Liver (tissue), 9 donors: ENCODE results near the gene PAX8. TPM values are rescaled to one million over a fixed set of nuclear protein-coding genes. Genes with fewer than 3 reads are reported as not detected.
"Not testable (repeated sequence)": the region's sequence is repeated elsewhere in the genome, so short reads cannot be mapped to it uniquely, and the experiment has no call there.

Experiments used
- DNase-seq: peaks from one replicate; pipeline ENCODE4 v3.0.0-alpha.2; 2017; ENCODE audit warnings: low spot score
- H3K27ac ChIP-seq, 2 donors: one replicate each; pipeline ENCODE4 v1.7.0; 2013; ENCODE audit warnings: inconsistent platforms in 2 of 2, low read length in 2 of 2, control low read depth in 1 of 2, low read depth in 1 of 2, mild to moderate bottlenecking in 1 of 2
- H3K27me3 ChIP-seq, 4 donors: one replicate each; pipeline versions ENCODE4 v1.6.1 to v1.7.0; 2013; ENCODE audit warnings: low read length in 3 of 4, inconsistent platforms in 1 of 4, mild to moderate bottlenecking in 1 of 4, moderate library complexity in 1 of 4; ENCODE audit not compliant: control insufficient read depth in 4 of 4, insufficient read depth in 4 of 4
- H3K36me3 ChIP-seq, 4 donors: one replicate each; pipeline versions ENCODE4 v1.6.1 to v1.7.0; 2013; ENCODE audit warnings: low read length in 3 of 4, mild to moderate bottlenecking in 3 of 4, low read depth in 1 of 4, moderate library complexity in 1 of 4; ENCODE audit not compliant: control insufficient read depth in 4 of 4, insufficient read depth in 3 of 4
- H3K4me1 ChIP-seq, 4 donors: one replicate each; pipeline versions ENCODE4 v1.6.1 to v1.7.0; 2013; ENCODE audit warnings: low read length in 3 of 4, mild to moderate bottlenecking in 3 of 4, moderate library complexity in 1 of 4; ENCODE audit not compliant: control insufficient read depth in 4 of 4, insufficient read depth in 4 of 4
- H3K4me3 ChIP-seq, 3 donors: one replicate each; pipeline versions ENCODE4 v1.6.1 to v1.7.0; 2013; ENCODE audit warnings: low read length in 3 of 3, control low read depth in 1 of 3, low read depth in 1 of 3, mild to moderate bottlenecking in 1 of 3
- H3K9ac ChIP-seq, 2 donors: one replicate each; pipeline ENCODE4 v1.7.0; 2013; ENCODE audit warnings: low read length in 2 of 2, mild to moderate bottlenecking in 2 of 2, moderate library complexity in 2 of 2, control low read depth in 1 of 2, low read depth in 1 of 2
- H3K9me3 ChIP-seq, 4 donors: one replicate each; pipeline versions ENCODE4 v1.6.1 to v1.7.0; 2013; ENCODE audit warnings: low read length in 3 of 4; ENCODE audit not compliant: control insufficient read depth in 4 of 4
- FOXA1 ChIP-seq: IDR thresholded peaks from 2 replicates; pipeline ENCODE4 v1.6.1; 2016; ENCODE audit warnings: antibody characterized with exemption
- FOXA2 ChIP-seq: IDR thresholded peaks from 2 replicates; pipeline ENCODE4 v1.6.1; 2016; ENCODE audit warnings: antibody characterized with exemption
- GABPA ChIP-seq, 2 donors: IDR thresholded peaks in 1 of 2; conservative IDR thresholded peaks in 1 of 2; 2 replicates each; pipeline ENCODE4 v1.6.1; 2016; ENCODE audit warnings: antibody characterized with exemption in 2 of 2, mild to moderate bottlenecking in 1 of 2, moderate library complexity in 1 of 2
- JUND ChIP-seq, 2 donors: IDR thresholded peaks; 2 replicates each; pipeline ENCODE4 v1.6.1; 2016; ENCODE audit warnings: antibody characterized with exemption in 2 of 2
- NR2F2 ChIP-seq: IDR thresholded peaks from 2 replicates; pipeline ENCODE4 v1.6.1; 2016; ENCODE audit warnings: antibody characterized with exemption
- RAD21 ChIP-seq, 2 donors: IDR thresholded peaks; 2 replicates each; pipeline ENCODE4 v1.6.1; 2016; ENCODE audit warnings: antibody characterized with exemption in 2 of 2, mild to moderate bottlenecking in 2 of 2
- TAF1 ChIP-seq: conservative IDR thresholded peaks from 2 replicates; pipeline ENCODE4 v1.6.1; 2016; ENCODE audit warnings: antibody characterized with exemption, mild to moderate bottlenecking
- WGBS: extraction: QIAGEN DNeasy Blood & Tissue Kit; methylation state at CpG from one replicate; pipeline ENCODE4 v1.1.7; 2013; 5-methylcytosine and 5-hydroxymethylcytosine counted together
- polyA plus RNA-seq, 2 donors: library from polyadenylated mRNA; stranded (reverse) in 1 of 2; unstranded in 1 of 2; fragments of 200-250 nt in 1 of 2; fragments of >200 nt in 1 of 2; fragmentation: Nextera tagmentation in 1 of 2; extraction: Ambion mirVana in 1 of 2; gene quantifications; one replicate each; pipeline versions ENCODE4 v1.2.1 to v1.2.3, GENCODE V29; 2013 to 2015
- total RNA-seq, 2 donors: library from RNA; depleted of rRNA; stranded (reverse); fragments of >200 nt; gene quantifications; one replicate each; pipeline ENCODE4 v1.2.3, GENCODE V29; 2014
- TF ChIP-seq, protein P1 (sequence below): IDR thresholded peaks from 2 replicates; pipeline ENCODE4 v1.6.1; 2016; ENCODE audit warnings: antibody characterized with exemption
- TF ChIP-seq, protein P2 (sequence below): IDR thresholded peaks from 2 replicates; pipeline ENCODE4 v1.6.1; 2016; ENCODE audit warnings: antibody characterized with exemption, mild to moderate bottlenecking
- donor health status: healthy.
- donor health status: healthy.
- donor health status: healthy.
- donor health status: healthy.
- donor health status: healthy.

The PAX8 gene
- total and polyA plus RNA-seq, 4 donors: 0.09 to 0.85 (median 0.33) TPM

DNA sequence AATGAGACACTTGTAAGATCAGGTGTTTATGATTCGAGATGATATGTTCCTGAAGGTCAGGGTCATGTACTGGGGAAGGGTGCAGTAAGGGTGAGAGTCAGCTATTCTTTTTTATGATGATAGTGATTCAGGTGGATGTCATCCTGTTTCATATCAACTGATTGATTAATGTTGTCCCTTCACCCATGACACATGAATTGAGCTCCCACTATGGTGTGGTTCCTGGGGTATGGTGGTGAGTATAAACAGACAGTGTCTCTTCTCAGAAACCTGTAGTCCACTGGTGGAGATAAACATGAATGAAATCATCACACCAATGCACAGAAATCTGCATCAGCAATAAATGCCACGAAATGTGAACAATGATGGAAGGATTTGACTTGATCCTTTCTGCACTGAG lies 37.4 kb upstream of the PAX8 start:
- Histone ChIP-seq H3K4me1 (no peaks in the 10 kb centered on the region), H3K36me3 (no peaks in the 10 kb centered on the region), H3K9me3 (no peaks in the 10 kb centered on the region), H3K4me3 (no peak overlapping the region), H3K27me3 (no peaks in the 10 kb centered on the region), H3K27ac (no peak overlapping the region), H3K9ac (no peak overlapping the region)
- WGBS: 82% methylated on average over 2 of the region's 2 CpGs
- no peak for DNase-seq
- no peak for TF ChIP-seq GABPA (IDR thresholded peaks at IDR 0.05 in 1 of 2, conservative IDR thresholded peaks at IDR 0.05 in 1 of 2)
- TF ChIP-seq JUND (IDR thresholded peaks at IDR 0.05): no peak
- no peak for TF ChIP-seq RAD21 (IDR thresholded peaks at IDR 0.05)
- no peak for TF ChIP-seq FOXA1
- no peak for TF ChIP-seq NR2F2
- TF ChIP-seq, protein P1, sequence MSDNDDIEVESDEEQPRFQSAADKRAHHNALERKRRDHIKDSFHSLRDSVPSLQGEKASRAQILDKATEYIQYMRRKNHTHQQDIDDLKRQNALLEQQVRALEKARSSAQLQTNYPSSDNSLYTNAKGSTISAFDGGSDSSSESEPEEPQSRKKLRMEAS: no peak
- TF ChIP-seq, protein P2, sequence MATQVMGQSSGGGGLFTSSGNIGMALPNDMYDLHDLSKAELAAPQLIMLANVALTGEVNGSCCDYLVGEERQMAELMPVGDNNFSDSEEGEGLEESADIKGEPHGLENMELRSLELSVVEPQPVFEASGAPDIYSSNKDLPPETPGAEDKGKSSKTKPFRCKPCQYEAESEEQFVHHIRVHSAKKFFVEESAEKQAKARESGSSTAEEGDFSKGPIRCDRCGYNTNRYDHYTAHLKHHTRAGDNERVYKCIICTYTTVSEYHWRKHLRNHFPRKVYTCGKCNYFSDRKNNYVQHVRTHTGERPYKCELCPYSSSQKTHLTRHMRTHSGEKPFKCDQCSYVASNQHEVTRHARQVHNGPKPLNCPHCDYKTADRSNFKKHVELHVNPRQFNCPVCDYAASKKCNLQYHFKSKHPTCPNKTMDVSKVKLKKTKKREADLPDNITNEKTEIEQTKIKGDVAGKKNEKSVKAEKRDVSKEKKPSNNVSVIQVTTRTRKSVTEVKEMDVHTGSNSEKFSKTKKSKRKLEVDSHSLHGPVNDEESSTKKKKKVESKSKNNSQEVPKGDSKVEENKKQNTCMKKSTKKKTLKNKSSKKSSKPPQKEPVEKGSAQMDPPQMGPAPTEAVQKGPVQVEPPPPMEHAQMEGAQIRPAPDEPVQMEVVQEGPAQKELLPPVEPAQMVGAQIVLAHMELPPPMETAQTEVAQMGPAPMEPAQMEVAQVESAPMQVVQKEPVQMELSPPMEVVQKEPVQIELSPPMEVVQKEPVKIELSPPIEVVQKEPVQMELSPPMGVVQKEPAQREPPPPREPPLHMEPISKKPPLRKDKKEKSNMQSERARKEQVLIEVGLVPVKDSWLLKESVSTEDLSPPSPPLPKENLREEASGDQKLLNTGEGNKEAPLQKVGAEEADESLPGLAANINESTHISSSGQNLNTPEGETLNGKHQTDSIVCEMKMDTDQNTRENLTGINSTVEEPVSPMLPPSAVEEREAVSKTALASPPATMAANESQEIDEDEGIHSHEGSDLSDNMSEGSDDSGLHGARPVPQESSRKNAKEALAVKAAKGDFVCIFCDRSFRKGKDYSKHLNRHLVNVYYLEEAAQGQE: no peak
- no peak for TF ChIP-seq TAF1
- TF ChIP-seq FOXA2: no peak

DNA sequence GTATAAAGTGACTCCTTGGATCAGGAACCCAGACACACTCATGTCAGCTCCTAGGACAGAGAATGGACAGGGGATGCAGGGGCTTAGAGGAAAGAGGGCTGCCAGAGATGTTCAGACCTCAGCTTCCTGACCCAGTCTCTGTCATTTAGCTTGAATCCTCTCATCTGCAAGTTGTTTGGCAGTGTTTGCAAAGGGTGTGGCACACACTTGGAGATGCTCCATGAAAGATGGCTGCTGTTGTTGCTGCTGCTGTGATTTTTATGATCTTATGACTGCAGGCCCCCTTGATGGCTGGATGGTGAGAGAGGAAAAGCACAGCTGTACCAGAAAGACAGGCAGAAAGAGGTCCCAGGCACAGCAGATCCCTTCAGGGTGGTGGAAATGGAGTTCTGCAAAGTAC lies 35.9 kb upstream of the PAX8 start:
- not testable (repeated sequence) for H3K27me3 ChIP-seq, H3K9ac ChIP-seq, H3K36me3 ChIP-seq, H3K27ac ChIP-seq, H3K9me3 ChIP-seq, H3K4me1 ChIP-seq, H3K4me3 ChIP-seq, DNase-seq

DNA sequence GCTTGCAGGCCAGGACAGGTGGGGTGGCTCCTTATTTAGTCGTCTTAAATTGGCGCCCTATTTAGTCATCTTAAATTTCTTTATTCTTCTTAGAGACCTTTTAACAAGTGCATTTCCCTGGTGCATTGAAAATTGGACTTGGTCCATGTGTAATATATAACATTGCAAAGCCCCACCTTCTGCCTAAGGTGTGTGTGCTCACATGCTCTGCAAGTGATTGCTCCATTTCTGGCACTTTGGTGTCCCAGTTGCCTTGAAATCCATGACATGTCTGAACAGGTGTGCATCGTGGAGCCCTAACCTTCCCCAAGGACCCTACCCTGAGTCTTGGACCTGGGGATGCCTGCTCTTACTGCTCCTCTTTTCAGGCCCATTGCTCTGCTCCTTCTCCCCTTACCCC lies 35.5 kb upstream of the PAX8 start:
- H3K27me3 ChIP-seq, H3K36me3 ChIP-seq, DNase-seq, H3K9ac ChIP-seq, H3K27ac ChIP-seq, H3K4me3 ChIP-seq, H3K4me1 ChIP-seq, H3K9me3 ChIP-seq: not testable (repeated sequence)
- WGBS: 85% methylated on average over 3 of the region's 3 CpGs

DNA sequence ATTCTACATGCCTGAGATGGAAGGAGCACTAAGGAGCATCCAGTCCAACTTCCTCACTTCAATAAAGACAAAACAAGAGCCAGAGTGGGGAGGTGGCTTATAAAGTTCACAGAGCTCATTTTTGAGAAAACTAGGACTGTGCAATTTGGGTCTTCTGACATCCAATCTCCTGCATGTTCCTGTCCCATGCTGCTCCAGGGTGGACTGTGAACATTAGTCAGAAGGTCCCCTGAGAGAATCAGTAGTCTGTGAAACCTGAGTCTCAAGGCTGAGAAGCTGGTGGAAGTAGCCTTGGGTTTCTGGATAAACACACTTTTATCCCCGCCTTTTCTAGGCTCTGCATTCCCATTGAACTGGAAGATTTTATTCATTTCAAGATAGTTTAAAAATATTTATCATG lies 33.1 kb upstream of the PAX8 start:
- not testable (repeated sequence) for H3K27me3 ChIP-seq, H3K9ac ChIP-seq, DNase-seq, H3K36me3 ChIP-seq, H3K4me1 ChIP-seq, H3K27ac ChIP-seq, H3K4me3 ChIP-seq, H3K9me3 ChIP-seq
- WGBS: 94% methylated on average over 1 of the region's 1 CpG

DNA sequence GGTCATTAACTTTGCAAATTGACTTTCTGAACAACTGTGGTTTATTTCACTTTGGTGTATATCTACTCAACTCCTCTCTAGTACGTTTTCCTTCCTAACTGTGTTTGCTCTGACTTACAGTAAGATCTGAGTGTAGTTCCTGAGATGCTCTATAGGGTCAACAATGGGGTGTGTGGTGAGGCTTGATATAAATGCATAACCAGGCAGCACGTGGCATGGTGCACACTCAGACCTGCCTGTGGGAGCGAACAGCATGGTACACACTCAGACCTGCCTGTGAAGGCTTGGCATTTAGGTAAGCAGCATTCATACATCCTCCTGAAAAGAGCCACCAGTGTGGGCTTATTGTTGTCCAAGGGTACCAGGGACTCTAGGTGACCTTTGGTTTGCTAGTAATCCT lies 32.5 kb upstream of the PAX8 start:
- not testable (repeated sequence) for H3K4me3 ChIP-seq, H3K27ac ChIP-seq, H3K4me1 ChIP-seq, H3K9me3 ChIP-seq, H3K36me3 ChIP-seq, H3K9ac ChIP-seq, H3K27me3 ChIP-seq, DNase-seq
- 87% methylated on average over 3 of the region's 3 CpGs for WGBS
